IMR-90 (cell line): ENCODE measurements around the gene PXYLP1. TPM values are rescaled to one million over a fixed set of nuclear protein-coding genes. Genes with fewer than 3 reads are reported as not detected.

ENCODE experiments used
- ATAC-seq: fragments of 200-7000 bp; cut with Tn5 transposase; 2 replicates; pipeline ENCODE4 v1.9.1; 2020; ENCODE audit warnings: low read depth, mild to moderate bottlenecking, moderate library complexity
- BruUV-seq: library from RNA; stranded (reverse); fragments of 400-500 nt; replicated peaks from 2 replicates; lab custom pipeline; 2021; lab: Mats Ljungman, UMichigan
- CTCF ChIA-PET: fragments of 300-600 bp; formaldehyde crosslinking; extraction: SDS; loops from one replicate; lab custom pipeline; 2021; ENCODE audit warnings: antibody characterized with exemption; lab: Yijun Ruan, JAX
- POLR2A ChIA-PET: fragments of 300-600 bp; sonication (Branson Sonifier 250); formaldehyde crosslinking; loops from one replicate; lab custom pipeline; 2022; ENCODE audit warnings: antibody characterized with exemption; ENCODE audit not compliant: unreplicated experiment; lab: Charles Lee
- DNase-seq: peaks from one replicate; pipeline ENCODE4 v3.0.0; 2013
- H2AFZ ChIP-seq: replicated peaks from 2 replicates; pipeline ENCODE3; 2013; ENCODE audit warnings: low read length, mild to moderate bottlenecking; ENCODE audit not compliant: poor library complexity
- H2AK5ac ChIP-seq: 2 replicates; pipeline ENCODE4 v1.6.1; 2013; ENCODE audit warnings: low read depth, low read length, inconsistent platforms
- H2AK9ac ChIP-seq: replicated peaks from 2 replicates; pipeline ENCODE3; 2013; ENCODE audit warnings: mild to moderate bottlenecking, low read depth, low read length, moderate library complexity; ENCODE audit not compliant: poor library complexity
- H2BK120ac ChIP-seq: 2 replicates; pipeline ENCODE4 v1.6.1; 2013; ENCODE audit warnings: low read depth, low read length, inconsistent platforms
- H2BK15ac ChIP-seq: 3 replicates; pipeline ENCODE4 v1.6.1; 2013; ENCODE audit warnings: low read depth, low read length, inconsistent platforms
- H2BK20ac ChIP-seq: 2 replicates; pipeline ENCODE4 v1.6.1; 2013; ENCODE audit warnings: low read depth, mild to moderate bottlenecking, inconsistent platforms, low read length, moderate library complexity
- H2BK5ac ChIP-seq: 2 replicates; pipeline ENCODE4 v1.6.1; 2013; ENCODE audit warnings: mild to moderate bottlenecking, low read depth, low read length, inconsistent platforms; ENCODE audit not compliant: poor library complexity, severe bottlenecking
- H3K14ac ChIP-seq: replicated peaks from 2 replicates; pipeline ENCODE4 v1.6.1; 2013; ENCODE audit warnings: low read depth, low read length, inconsistent platforms
- H3K18ac ChIP-seq: 2 replicates; pipeline ENCODE4 v1.6.1; 2013; ENCODE audit warnings: low read depth, low read length, control low read depth
- H3K23ac ChIP-seq: 2 replicates; pipeline ENCODE4 v1.6.1; 2013; ENCODE audit warnings: low read depth, low read length, inconsistent platforms
- H3K27ac ChIP-seq: 2 replicates; pipeline ENCODE4 v1.5.1; 2013; ENCODE audit warnings: mild to moderate bottlenecking, control low read depth, low read length; ENCODE audit not compliant: insufficient read depth
- H3K27me3 ChIP-seq: 2 replicates; pipeline ENCODE4 v1.6.1; 2013; ENCODE audit warnings: low read length; ENCODE audit not compliant: control insufficient read depth, insufficient read depth
- H3K36me3 ChIP-seq: 2 replicates; pipeline ENCODE4 v1.6.1; 2013; ENCODE audit warnings: low read length, mixed read lengths; ENCODE audit not compliant: control insufficient read depth, insufficient read depth
- H3K4ac ChIP-seq: 2 replicates; pipeline ENCODE4 v1.6.1; 2013; ENCODE audit warnings: low read depth, low read length, inconsistent platforms
- H3K4me1 ChIP-seq: 2 replicates; pipeline ENCODE4 v1.6.1; 2013; ENCODE audit warnings: low read length, mixed read lengths; ENCODE audit not compliant: control insufficient read depth, insufficient read depth
- H3K4me2 ChIP-seq: 2 replicates; pipeline ENCODE4 v1.6.1; 2013; ENCODE audit warnings: low read depth, mild to moderate bottlenecking, control low read depth, low read length, moderate library complexity
- H3K4me3 ChIP-seq: 2 replicates; pipeline ENCODE4 v1.5.1; 2013; ENCODE audit warnings: low read depth, mild to moderate bottlenecking, control low read depth, low read length, moderate library complexity; ENCODE audit not compliant: insufficient read depth
- H3K56ac ChIP-seq: 2 replicates; pipeline ENCODE4 v1.6.1; 2013; ENCODE audit warnings: low read length, inconsistent platforms; ENCODE audit not compliant: insufficient read depth; ENCODE audit errors: extremely low read depth
- H3K79me1 ChIP-seq, 2 experiments: 2 replicates each; pipeline ENCODE4 v1.6.1; 2013; ENCODE audit warnings: low read length in 2 of 2, inconsistent platforms in 1 of 2, low read depth in 1 of 2
- H3K9ac ChIP-seq: 2 replicates; pipeline ENCODE4 v1.6.1; 2013; ENCODE audit warnings: low read depth, low read length, control low read depth
- H3K9me1 ChIP-seq: 2 replicates; pipeline ENCODE4 v1.6.1; 2013; ENCODE audit warnings: low read length, inconsistent platforms; ENCODE audit not compliant: insufficient read depth
- H3K9me3 ChIP-seq: 2 replicates; pipeline ENCODE4 v1.6.1; 2013; ENCODE audit warnings: low read length; ENCODE audit not compliant: control insufficient read depth, insufficient read depth
- H4K20me1 ChIP-seq: 2 replicates; pipeline ENCODE4 v1.6.1; 2013; ENCODE audit warnings: low read length, inconsistent platforms; ENCODE audit not compliant: insufficient read depth
- H4K5ac ChIP-seq: 2 replicates; pipeline ENCODE4 v1.6.1; 2013; ENCODE audit warnings: mild to moderate bottlenecking, low read depth, low read length, control low read depth
- H4K8ac ChIP-seq, 2 experiments: 2 replicates each; pipeline ENCODE4 v1.6.1; 2013; ENCODE audit warnings: low read depth in 2 of 2, low read length in 2 of 2, control low read depth in 1 of 2, inconsistent platforms in 1 of 2
- H4K91ac ChIP-seq: 2 replicates; pipeline ENCODE4 v1.6.1; 2013; ENCODE audit warnings: low read depth, low read length, inconsistent platforms; ENCODE audit not compliant: insufficient read depth
- BHLHE40 ChIP-seq: fragments of 150-350 bp; IDR thresholded peaks from 2 replicates; pipeline ENCODE4 v1.6.1; 2016; ENCODE audit warnings: mild to moderate bottlenecking, low read depth, low read length
- ELK1 ChIP-seq: fragments of 150-350 bp; IDR thresholded peaks from 2 replicates; pipeline ENCODE4 v1.6.1; 2016; ENCODE audit warnings: low read depth, mild to moderate bottlenecking, low read length, moderate library complexity, borderline replicate concordance
- MXI1 ChIP-seq: IDR thresholded peaks from 2 replicates; pipeline ENCODE4 v1.6.1; 2012; ENCODE audit warnings: low read depth, mild to moderate bottlenecking, low read length, moderate library complexity, borderline replicate concordance
- WGBS, 2 experiments: methylation state at CpG; one replicate each; pipeline versions ENCODE4 v1.1.5 to v1.1.7; 2013; ENCODE audit warnings: missing lambda C conversion rate in 2 of 2; ENCODE audit not compliant: insufficient read length in 1 of 2; ENCODE audit errors: extremely low coverage in 2 of 2; 5-methylcytosine and 5-hydroxymethylcytosine counted together
- dilution Hi-C: fragments of 300-500 bp; cut with HindIII; formaldehyde crosslinking; loops from one replicate; pipeline ENCODE4 v1.14.3; 2018; ENCODE audit warnings: low sequenced_read_pairs; ENCODE audit not compliant: unreplicated experiment
- in situ Hi-C: fragments of 300-500 bp; cut with MboI; formaldehyde crosslinking; loops from 3 replicates; pipeline ENCODE4 v1.14.3; 2019; ENCODE audit warnings: low sequenced_read_pairs, inconsistent platforms, mixed read lengths
- intact Hi-C: fragments of 100-400 bp; cut with micrococcal nuclease; formaldehyde crosslinking; loops from 2 replicates; pipeline ENCODE4 v1.10.0; 2022
- polyA plus RNA-seq, 3 experiments: library from polyadenylated mRNA; depleted of rRNA; stranded (reverse); fragments of >200 nt; gene quantifications; 2 replicates each; pipeline ENCODE4 v1.2.3, GENCODE V29; 2012; ENCODE audit warnings: low replicate concordance in 1 of 3
- total RNA-seq: library from RNA; depleted of rRNA; stranded (reverse); fragments of >200 nt; gene quantifications from 2 replicates; pipeline ENCODE4 v1.2.3, GENCODE V29; 2012

The PXYLP1 gene
- total and polyA plus RNA-seq, 2 of the 4 experiments (the other 2 are of a cell fraction), result 11.7 to 15.6 TPM

GRCh38 chr3:141236361-141236760 is 4.7 kb downstream of the PXYLP1 start:
- Histone ChIP-seq H3K27me3 (no peaks in the 10 kb centered on the region), H3K9ac (no peak overlapping the region), H3K36me3 (peaks cover 2% of the 10 kb centered on the region; the same call in 1 of the 2 replicates), H4K8ac (no peak overlapping the region), H3K79me1 (peaks cover 0 to 15% of the 10 kb centered on the region in 2 experiments; a peak in 3 of 4 replicates), H3K14ac (no peak overlapping the region), H3K4me3 (no peak overlapping the region), H2AFZ (no peak overlapping the region), H2BK20ac (no peak overlapping the region), H3K4me2 (no peak overlapping the region), H3K23ac (no peak overlapping the region), H2AK9ac (no peak overlapping the region), H2BK15ac (no peak overlapping the region), H3K4ac (no peak overlapping the region), H4K5ac (no peak overlapping the region), H2AK5ac (no peak overlapping the region), H3K56ac (no peak overlapping the region), H4K91ac (no peak overlapping the region), H2BK120ac (no peak overlapping the region), H3K9me1 (peaks cover 13% of the 10 kb centered on the region), H2BK5ac (no peak overlapping the region), H3K4me1 (peaks cover 13% of the 10 kb centered on the region), H3K27ac (no peak overlapping the region), H3K9me3 (no peaks in the 10 kb centered on the region), H3K18ac (no peak overlapping the region), H4K20me1 (0 out of 2 replicates have a peak, but pooled peaks cover 4% of the 10 kb centered on the region)
- TF ChIP-seq MXI1 (no peak), ELK1 (no peak), BHLHE40 (no peak)
- intact Hi-C loops, result no loop called here
- dilution Hi-C loops, result no loop called here
- WGBS, 2 experiments, result no CpG with 5 or more reads among the region's 1 CpG
- ATAC-seq (no peak), DNase-seq (no peak)
- no TSS peak for BruUV-seq
- ChIA-PET CTCF (interaction anchor here (0.9 kb wide), 1 partner anchor 66 kb away, joined by 3 read pairs; no protein-coding TSS in a partner anchor), POLR2A (no interaction called here)
- in situ Hi-C loops, result no loop called here
